GM19099 (cell line): ENCODE results near the gene ACSL6.

ENCODE experiments used
- POLR2A ChIP-seq: IDR thresholded peaks from 3 replicates; pipeline ENCODE4 v1.6.1; 2011; ENCODE audit warnings: low read depth; ENCODE audit not compliant: insufficient read length; ENCODE audit errors: extremely low read depth

The ACSL6 gene

DNA sequence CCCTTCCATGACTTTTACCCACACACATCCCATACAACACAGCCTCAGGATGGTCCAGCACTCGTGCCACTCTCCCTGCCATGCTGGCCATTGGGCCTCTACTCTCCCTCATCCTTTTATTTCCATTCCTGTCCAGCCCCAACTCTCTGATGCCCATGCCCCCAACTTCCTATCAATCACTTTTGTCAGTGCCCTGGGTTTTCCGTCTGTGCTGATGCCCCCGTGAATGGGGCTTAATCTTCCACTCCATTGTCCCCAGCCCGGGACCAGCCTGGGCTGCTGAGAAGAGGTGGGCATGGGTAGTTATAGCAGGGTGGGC lies 12.6 kb upstream of the ACSL6 start:
- TF ChIP-seq POLR2A: no peak

GRCh38 chr5:132023258-132024116 lies 12.0 kb upstream of the ACSL6 start:
- no peak for TF ChIP-seq POLR2A

DNA sequence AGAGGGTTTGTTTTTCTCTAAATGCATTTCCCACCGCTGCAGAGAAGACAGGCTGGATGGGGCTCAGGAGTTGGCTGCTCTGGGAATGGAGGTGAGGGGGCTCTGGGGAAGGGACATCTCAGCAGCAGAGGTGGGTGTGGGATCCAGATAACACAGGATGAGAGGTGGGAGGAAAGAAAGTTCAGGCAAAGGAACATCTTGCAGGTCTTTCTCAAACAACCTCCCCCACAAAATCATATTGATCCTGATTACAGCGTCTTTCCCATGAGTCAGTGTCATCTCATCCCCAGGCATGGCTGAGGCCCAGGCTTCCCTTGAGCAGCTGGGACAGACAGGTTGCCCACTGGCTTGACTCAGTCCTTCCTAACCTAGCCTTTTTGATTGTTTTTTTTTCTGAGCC lies 11.3 kb upstream of the ACSL6 start:
- TF ChIP-seq POLR2A: no peak

- TF ChIP-seq POLR2A: no peak
Observed at GRCh38 chr5:132021654-132022053, 10.2 kb upstream of the ACSL6 start.

- no peak for TF ChIP-seq POLR2A
Observed at GRCh38 chr5:132020568-132021339, 9.3 kb upstream of the ACSL6 start.

DNA sequence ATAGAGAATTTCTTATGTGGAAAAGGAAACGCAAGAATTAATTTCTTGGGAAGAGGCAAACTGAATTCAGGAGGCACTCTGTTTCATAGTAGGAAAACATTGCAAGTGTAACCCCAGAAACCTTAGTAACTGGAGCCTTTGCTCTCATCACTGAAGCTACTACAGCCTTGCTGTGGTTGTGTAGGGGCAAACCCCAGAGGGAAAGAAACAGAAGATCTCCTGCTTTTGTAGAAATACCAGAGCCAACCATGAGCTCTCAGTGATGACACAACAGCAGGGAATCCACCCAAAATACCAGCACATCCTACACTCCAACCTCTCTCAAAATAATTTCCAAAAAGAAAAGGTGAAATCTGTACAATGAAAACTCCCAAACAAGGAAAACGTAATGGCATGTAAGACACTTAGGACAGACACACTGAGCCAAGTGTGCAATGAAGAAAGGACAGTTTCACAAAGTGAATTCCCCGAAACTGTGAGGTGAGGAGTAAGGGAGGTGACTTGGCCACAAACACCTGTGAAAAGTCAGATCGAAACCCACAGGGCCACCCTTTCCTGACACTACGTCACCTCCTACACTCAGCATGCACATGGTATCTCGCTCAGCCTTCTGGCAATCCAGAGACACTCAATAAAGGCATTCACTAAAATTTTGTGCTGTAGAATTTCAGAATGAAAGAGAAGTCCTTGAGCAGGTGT lies 8.5 kb upstream of the ACSL6 start:
- TF ChIP-seq POLR2A: no peak

GRCh38 chr5:132019337-132019736 lies 7.9 kb upstream of the ACSL6 start:
- no peak for TF ChIP-seq POLR2A

DNA sequence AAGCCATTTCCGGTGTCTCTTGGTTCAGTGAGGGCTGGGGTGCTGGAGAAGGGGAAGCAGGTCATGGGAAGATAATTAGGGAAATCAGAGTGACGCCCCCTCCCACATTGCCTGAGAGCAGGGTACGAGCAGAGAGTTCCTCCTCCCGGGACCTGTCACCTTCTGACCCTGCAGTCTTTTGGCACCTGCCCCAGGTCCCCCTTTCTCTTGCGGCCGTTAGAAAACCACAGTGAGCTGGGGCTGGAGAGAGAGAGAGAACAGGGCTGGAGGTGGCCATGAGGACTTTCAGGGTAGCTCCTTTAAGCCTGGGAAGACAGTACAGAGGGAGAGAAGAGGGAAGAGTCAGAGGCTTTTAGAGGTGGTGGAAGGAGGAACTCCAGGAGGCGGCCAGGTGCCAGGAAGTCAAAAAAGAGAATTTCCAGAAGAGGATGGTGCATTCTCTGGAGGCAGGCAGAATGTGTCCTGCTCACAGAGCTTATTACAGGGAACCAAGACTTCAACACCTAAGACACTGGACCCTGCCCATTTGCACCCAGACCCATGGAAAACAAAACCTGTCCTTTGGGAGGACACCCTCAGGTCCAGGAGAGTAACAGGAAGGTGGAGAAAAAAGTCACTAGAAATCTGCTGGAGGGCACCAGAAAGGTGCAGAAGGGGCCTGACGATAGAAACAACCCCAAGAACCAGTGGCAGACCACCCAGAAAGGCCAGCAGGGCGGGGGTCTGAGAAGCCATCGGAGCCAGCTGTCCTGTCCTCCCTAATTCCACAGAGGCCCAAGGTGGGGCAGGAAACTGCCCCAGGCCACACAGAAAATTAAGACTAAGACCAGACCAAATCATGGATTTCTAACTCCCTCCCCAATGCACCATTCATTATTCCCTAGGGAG lies 6.5 kb upstream of the ACSL6 start:
- TF ChIP-seq POLR2A: no peak

DNA sequence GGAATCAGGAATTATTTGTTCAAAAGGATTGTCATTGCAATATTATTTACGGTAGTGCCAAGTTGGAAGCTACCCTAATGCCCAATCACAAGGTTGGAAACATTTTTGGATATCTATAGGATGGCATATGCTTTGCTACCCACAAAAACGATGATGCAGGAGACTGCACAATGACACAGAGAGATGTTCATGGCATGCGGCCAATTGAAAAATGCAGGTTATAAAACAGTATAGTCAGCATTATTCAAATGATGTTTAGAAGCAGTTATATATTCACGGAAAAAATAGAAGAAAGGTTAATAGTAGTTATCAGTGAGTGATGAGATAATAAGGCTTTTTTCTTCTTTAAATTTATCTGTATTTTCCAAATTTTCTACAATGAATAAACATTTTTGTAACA lies 5.9 kb upstream of the ACSL6 start:
- no peak for TF ChIP-seq POLR2A

DNA sequence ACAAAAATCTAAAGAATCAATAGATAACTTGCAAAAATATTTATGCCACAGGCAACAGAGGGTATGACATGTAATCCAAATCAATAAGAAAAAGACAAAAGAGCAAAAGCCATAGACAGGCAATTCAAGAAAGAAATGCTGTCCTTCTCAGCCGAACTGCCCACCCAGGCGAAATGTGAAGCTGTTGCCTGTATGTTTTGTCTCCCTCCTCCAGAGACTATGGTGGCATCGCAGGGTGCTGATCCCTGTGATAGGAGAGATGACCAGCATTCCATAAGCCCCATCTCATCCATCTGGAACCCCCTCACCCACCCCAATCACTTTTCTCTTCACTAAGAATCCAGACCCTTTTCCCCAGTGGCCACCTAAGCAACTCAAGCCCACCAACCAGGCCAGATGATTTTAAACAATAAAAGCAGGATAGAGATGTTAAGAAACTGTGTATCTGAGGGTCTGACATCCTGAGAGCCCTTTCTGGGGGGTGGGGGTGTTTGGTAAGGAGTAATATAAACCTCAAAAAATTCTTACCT lies 5.3 kb upstream of the ACSL6 start:
- TF ChIP-seq POLR2A: no peak

DNA sequence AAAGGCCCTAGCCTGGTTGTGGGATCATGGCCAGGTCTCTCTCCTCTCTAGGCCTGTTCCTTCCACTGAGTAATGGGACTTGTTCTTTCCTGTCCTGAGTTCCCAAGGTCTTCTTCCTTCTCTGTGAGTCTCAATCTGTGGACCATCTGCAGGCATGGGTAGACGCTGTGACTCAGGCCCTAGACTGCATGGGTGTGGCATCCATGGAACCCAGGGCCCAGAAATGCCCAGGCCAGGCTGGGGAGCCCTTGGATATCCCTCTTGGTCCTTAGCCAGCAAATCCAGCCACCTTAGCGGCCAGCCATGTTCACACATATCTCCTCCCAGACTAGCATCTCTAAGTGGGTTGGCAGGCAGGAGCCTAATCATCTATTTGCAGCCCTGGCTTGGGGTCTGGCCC lies 2.3 kb upstream of the ACSL6 start:
- TF ChIP-seq POLR2A: no peak

DNA sequence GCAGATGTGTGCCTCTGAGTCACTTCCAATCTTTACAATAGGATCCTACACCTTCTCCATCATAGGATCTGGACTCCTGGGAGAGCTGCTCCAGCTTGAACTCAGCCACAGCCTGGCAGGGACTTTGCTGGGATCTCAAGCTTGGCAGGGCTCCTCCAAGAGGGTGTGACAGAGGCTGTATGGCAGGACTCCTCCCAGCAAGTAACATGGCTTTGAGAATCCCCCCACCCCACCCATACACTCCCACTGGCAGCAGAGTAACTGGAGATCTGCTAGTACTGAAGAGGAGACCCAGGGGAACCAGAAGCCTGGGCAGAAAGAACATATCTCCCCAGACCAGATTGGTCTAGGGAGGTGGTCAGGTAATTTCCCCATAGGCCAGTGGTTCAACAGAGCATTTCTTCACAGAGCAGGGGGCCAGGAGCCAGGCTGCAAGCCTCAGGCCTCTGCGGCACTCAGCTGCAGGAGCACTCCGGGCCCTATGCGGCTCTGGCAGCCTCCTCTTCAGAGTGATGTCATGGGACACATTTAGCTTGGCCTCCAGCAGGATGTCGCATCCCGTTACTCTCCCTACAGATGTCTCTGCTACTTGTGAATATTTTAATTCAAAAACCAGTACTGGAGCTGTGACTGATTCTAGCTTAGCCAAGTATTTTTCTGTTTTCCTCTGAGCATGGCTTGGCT lies 1.7 kb upstream of the ACSL6 start:
- TF ChIP-seq POLR2A: no peak

DNA sequence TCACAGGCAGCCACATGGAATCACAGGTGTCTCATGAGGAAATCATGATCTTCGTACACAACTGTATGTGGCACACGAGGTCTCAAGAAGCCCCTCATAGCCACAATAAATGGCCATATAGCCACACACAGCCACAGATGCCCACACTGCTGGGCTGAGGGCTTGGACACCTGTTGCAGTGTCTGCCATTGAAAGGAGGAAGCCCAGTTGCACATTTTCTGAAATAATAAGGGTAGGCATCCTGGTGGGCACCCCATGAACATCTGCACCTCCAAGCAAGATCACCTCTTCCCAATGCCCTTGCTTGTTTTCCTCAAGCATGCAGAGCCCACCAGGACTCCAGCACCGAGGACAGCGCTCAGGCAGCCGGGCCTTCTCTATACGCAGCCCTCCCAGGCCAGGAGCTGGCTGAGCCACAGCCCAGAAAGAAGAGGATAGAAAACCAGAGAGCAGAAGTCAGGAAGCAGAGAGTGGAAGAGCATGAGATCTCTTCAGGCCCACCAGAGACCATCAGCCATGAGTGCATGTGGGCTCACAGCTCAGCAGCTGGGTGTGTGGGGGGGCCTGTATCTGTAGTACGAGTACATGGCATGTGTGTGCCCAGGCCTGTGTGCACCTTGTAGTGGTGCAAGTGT lies 1.0 kb upstream of the ACSL6 start:
- no peak for TF ChIP-seq POLR2A
